Measurements from ENCODE around the gene MBTPS1. TPM values are rescaled to one million over a fixed set of nuclear protein-coding genes. Genes with fewer than 3 reads are reported as not detected.

The MBTPS1 gene
- total RNA-seq, 1 experiment from 2014 or later: 47.1 TPM

GRCh38 chr16:84098939-84099338 is 17.8 kb downstream of the MBTPS1 start:
- no peak for DNase-seq (ENCODE audit: low read depth)

- DNase-seq (ENCODE audit: low read depth): no peak
Observed at GRCh38 chr16:84096447-84097005, 20.2 kb downstream of the MBTPS1 start.

GRCh38 chr16:84095466-84095865 is 21.3 kb downstream of the MBTPS1 start:
- no peak for DNase-seq (ENCODE audit: low read depth)

GRCh38 chr16:84093879-84094270 is 22.9 kb downstream of the MBTPS1 start:
- no peak for DNase-seq (ENCODE audit: low read depth)

- no peak for DNase-seq (ENCODE audit: low read depth)
Observed at GRCh38 chr16:84093120-84093878, 23.4 kb downstream of the MBTPS1 start.

- DNase-seq (ENCODE audit: low read depth): no peak
Observed at GRCh38 chr16:84091460-84091859, 25.3 kb downstream of the MBTPS1 start.

GRCh38 chr16:84090211-84090610 is 26.5 kb downstream of the MBTPS1 start:
- no peak for DNase-seq (ENCODE audit: low read depth)

- no peak for DNase-seq (ENCODE audit: low read depth)
Observed at GRCh38 chr16:84088695-84089395, 27.9 kb downstream of the MBTPS1 start.

GRCh38 chr16:84087466-84088151 is 29.1 kb downstream of the MBTPS1 start:
- DNase-seq (ENCODE audit: low read depth): no peak

- DNase-seq (ENCODE audit: low read depth): no peak
Observed at GRCh38 chr16:84087001-84087400, 29.7 kb downstream of the MBTPS1 start.

- DNase-seq (ENCODE audit: low read depth): no peak
Observed at GRCh38 chr16:84086341-84086740, 30.4 kb downstream of the MBTPS1 start.

- DNase-seq (ENCODE audit: low read depth): no peak
Observed at GRCh38 chr16:84085773-84086172, 31.0 kb downstream of the MBTPS1 start.

GRCh38 chr16:84085271-84085667 is 31.5 kb downstream of the MBTPS1 start:
- no peak for DNase-seq (ENCODE audit: low read depth)

GRCh38 chr16:84084570-84085270 is 32.0 kb downstream of the MBTPS1 start:
- DNase-seq (ENCODE audit: low read depth): peak; percentile 33

GRCh38 chr16:84082835-84083569 is 33.7 kb downstream of the MBTPS1 start:
- no peak for DNase-seq (ENCODE audit: low read depth)

GRCh38 chr16:84082110-84082509 is 34.6 kb downstream of the MBTPS1 start:
- no peak for DNase-seq (ENCODE audit: low read depth)

GRCh38 chr16:84081446-84081989 is 35.2 kb downstream of the MBTPS1 start:
- no peak for DNase-seq (ENCODE audit: low read depth)

- no peak for DNase-seq (ENCODE audit: low read depth)
Observed at GRCh38 chr16:84080813-84081212, 35.9 kb downstream of the MBTPS1 start.

GRCh38 chr16:84080378-84080777 is 36.4 kb downstream of the MBTPS1 start:
- DNase-seq (ENCODE audit: low read depth): peak; percentile 11

GRCh38 chr16:84079664-84080063 is 37.1 kb downstream of the MBTPS1 start:
- no peak for DNase-seq (ENCODE audit: low read depth)

GRCh38 chr16:84075376-84075775 is 41.4 kb downstream of the MBTPS1 start:
- no peak for DNase-seq (ENCODE audit: low read depth)
